Stimulated activated CD4-positive, alpha-beta T cell treated with anti-CD3 and anti-CD28 coated beads, TNF-alpha, amount 100 ng/mL, for 4 hours (primary cell): ENCODE measurements around the gene ANKRD2.
"Not testable (repeated sequence)": the region's sequence is repeated elsewhere in the genome, so short reads cannot be mapped to it uniquely, and the experiment has no call there.

Experiments
- DNase-seq, 3 experiments: peaks; one replicate each; pipeline ENCODE4 v3.0.0-alpha.2; 2020; ENCODE audit warnings: low read depth in 3 of 3

Gene ANKRD2

GRCh38 chr10:97546456-97547270 lies 25.9 kb upstream of the ANKRD2 start:
- DNase-seq, result no peak

GRCh38 chr10:97547271-97547600 lies 25.3 kb upstream of the ANKRD2 start:
- no peak for DNase-seq

- no peak for DNase-seq
Observed at GRCh38 chr10:97547962-97548361, 24.6 kb upstream of the ANKRD2 start.

GRCh38 chr10:97548828-97549455 lies 23.6 kb upstream of the ANKRD2 start:
- no peak for DNase-seq

GRCh38 chr10:97549587-97550322 lies 22.8 kb upstream of the ANKRD2 start:
- no peak for DNase-seq

- no peak for DNase-seq
Observed at GRCh38 chr10:97550336-97551149, 22.0 kb upstream of the ANKRD2 start.

- no peak for DNase-seq
Observed at GRCh38 chr10:97551271-97551670, 21.3 kb upstream of the ANKRD2 start.

- peak; percentile 31 to 46 (median 41) for DNase-seq
Observed at GRCh38 chr10:97553575-97554031, 19.0 kb upstream of the ANKRD2 start.

- DNase-seq, result not testable (repeated sequence)
Observed at GRCh38 chr10:97554336-97554735, 18.2 kb upstream of the ANKRD2 start.

- not testable (repeated sequence) for DNase-seq
Observed at GRCh38 chr10:97555541-97555940, 17.0 kb upstream of the ANKRD2 start.

GRCh38 chr10:97560731-97561381 lies 11.7 kb upstream of the ANKRD2 start:
- DNase-seq, result not testable (repeated sequence)

GRCh38 chr10:97561386-97562077 lies 11.0 kb upstream of the ANKRD2 start:
- not testable (repeated sequence) for DNase-seq

- not testable (repeated sequence) for DNase-seq
Observed at GRCh38 chr10:97562329-97562728, 10.2 kb upstream of the ANKRD2 start.

GRCh38 chr10:97563337-97563736 lies 9.2 kb upstream of the ANKRD2 start:
- DNase-seq, result no peak

- no peak for DNase-seq
Observed at GRCh38 chr10:97564776-97565175, 7.8 kb upstream of the ANKRD2 start.

GRCh38 chr10:97566336-97566996 lies 6.1 kb upstream of the ANKRD2 start:
- no peak for DNase-seq

GRCh38 chr10:97567891-97568290 lies 4.7 kb upstream of the ANKRD2 start:
- DNase-seq, result no peak

- DNase-seq, result no peak
Observed at GRCh38 chr10:97570146-97570788, 2.3 kb upstream of the ANKRD2 start.

GRCh38 chr10:97570789-97571471 lies 1.6 kb upstream of the ANKRD2 start:
- DNase-seq, result no peak
